GF-D8 (cell line): Measurements from ENCODE around the gene STX3.
"Not testable (repeated sequence)": the region's sequence is repeated elsewhere in the genome, so short reads cannot be mapped to it uniquely, and the experiment has no call there.

ENCODE experiments used
- DNase-seq: peaks from one replicate; lab custom pipeline; 2025; lab: John Stamatoyannopoulos, UW

STX3 gene

GRCh38 chr11:59791639-59792038 is 36.5 kb downstream of the STX3 start:
- no peak for DNase-seq

- no peak for DNase-seq
Observed at GRCh38 chr11:59792507-59792906, 37.3 kb downstream of the STX3 start.

GRCh38 chr11:59794417-59794816 is 39.2 kb downstream of the STX3 start:
- no peak for DNase-seq

- no peak for DNase-seq
Observed at GRCh38 chr11:59800390-59801025, 45.3 kb downstream of the STX3 start.

- DNase-seq: no peak
Observed at GRCh38 chr11:59801160-59801706, 46.1 kb downstream of the STX3 start.

GRCh38 chr11:59801981-59802638 is 46.9 kb downstream of the STX3 start:
- DNase-seq: no peak

GRCh38 chr11:59802639-59803176 is 47.5 kb downstream of the STX3 start:
- no peak for DNase-seq

- no peak for DNase-seq
Observed at GRCh38 chr11:59804061-59804460, 48.9 kb downstream of the STX3 start.

GRCh38 chr11:59807047-59807610 is 52.0 kb downstream of the STX3 start:
- DNase-seq: no peak

GRCh38 chr11:59810189-59810910 is 55.2 kb downstream of the STX3 start, which contains the start of gene MRPL16:
Gene MRPL16, minus strand, starts transcription at chr11:59810778. Its CDS starts 120 bp downstream, at chr11:59810658.
- peak; percentile 71 for DNase-seq

- no peak for DNase-seq
Observed at GRCh38 chr11:59810911-59811259, 55.7 kb downstream of the STX3 start.

- no peak for DNase-seq
Observed at GRCh38 chr11:59812220-59812619, 57.0 kb downstream of the STX3 start.

GRCh38 chr11:59813364-59813763 is 58.2 kb downstream of the STX3 start:
- no peak for DNase-seq

GRCh38 chr11:59814021-59814420 is 58.8 kb downstream of the STX3 start:
- DNase-seq: no peak

GRCh38 chr11:59815754-59816153 is 60.6 kb downstream of the STX3 start:
- DNase-seq: no peak

GRCh38 chr11:59816434-59816833 is 61.3 kb downstream of the STX3 start:
- not testable (repeated sequence) for DNase-seq

- peak; percentile 75 for DNase-seq
Observed at GRCh38 chr11:59818572-59818971, 63.4 kb downstream of the STX3 start.

GRCh38 chr11:59822989-59823566 is 67.9 kb downstream of the STX3 start:
- peak; percentile 70 for DNase-seq

- no peak for DNase-seq
Observed at GRCh38 chr11:59829358-59829757, 74.2 kb downstream of the STX3 start.

- DNase-seq: no peak
Observed at GRCh38 chr11:59833602-59834001, 78.4 kb downstream of the STX3 start.

- DNase-seq: no peak
Observed at GRCh38 chr11:59839615-59840014, 84.4 kb downstream of the STX3 start.

GRCh38 chr11:59841514-59841913 is 86.3 kb downstream of the STX3 start:
- DNase-seq: no peak
